ENCODE results near the gene FAM13A.

FAM13A gene

DNA sequence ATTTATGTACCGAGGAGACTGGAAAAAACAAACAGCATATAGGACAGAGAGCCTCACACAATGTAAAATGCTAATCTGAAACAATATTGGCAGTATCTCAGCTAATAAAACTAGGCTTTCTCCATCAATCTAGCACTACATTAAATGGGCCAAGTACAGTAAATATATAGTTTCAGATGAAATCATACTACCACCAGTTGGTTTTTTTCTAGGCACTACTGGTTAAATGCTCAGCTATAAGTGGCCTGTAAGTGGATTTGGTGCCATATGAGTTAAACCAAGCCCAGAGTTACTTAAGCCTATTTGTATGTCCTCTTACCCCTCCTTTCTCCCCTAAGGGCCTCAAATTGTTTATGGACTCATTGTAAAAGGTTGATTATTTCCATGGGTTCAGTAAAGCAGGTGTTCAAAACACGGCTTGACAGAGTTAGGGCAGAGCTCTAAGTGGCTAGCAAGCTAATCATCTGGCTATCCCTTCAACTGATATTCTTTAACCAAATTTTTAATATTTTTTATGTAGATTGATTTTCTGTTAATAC, 57.5 kb downstream of the FAM13A start (continued):
- TF ChIP-seq, protein P1, sequence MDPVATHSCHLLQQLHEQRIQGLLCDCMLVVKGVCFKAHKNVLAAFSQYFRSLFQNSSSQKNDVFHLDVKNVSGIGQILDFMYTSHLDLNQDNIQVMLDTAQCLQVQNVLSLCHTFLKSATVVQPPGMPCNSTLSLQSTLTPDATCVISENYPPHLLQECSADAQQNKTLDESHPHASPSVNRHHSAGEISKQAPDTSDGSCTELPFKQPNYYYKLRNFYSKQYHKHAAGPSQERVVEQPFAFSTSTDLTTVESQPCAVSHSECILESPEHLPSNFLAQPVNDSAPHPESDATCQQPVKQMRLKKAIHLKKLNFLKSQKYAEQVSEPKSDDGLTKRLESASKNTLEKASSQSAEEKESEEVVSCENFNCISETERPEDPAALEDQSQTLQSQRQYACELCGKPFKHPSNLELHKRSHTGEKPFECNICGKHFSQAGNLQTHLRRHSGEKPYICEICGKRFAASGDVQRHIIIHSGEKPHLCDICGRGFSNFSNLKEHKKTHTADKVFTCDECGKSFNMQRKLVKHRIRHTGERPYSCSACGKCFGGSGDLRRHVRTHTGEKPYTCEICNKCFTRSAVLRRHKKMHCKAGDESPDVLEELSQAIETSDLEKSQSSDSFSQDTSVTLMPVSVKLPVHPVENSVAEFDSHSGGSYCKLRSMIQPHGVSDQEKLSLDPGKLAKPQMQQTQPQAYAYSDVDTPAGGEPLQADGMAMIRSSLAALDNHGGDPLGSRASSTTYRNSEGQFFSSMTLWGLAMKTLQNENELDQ (tag by site-specific recombination; IDR thresholded peaks at IDR 0.05; ENCODE audit: low read depth): no peak
- TF ChIP-seq ZNF423 (tag by site-specific recombination; IDR thresholded peaks at IDR 0.05) (no peak), ZFHX2 (tag by site-specific recombination; conservative IDR thresholded peaks at IDR 0.05) (no peak), ZBTB48 (tag by site-specific recombination; IDR thresholded peaks at IDR 0.05) (no peak), ZNF292 (tag by site-specific recombination; IDR thresholded peaks at IDR 0.05; ENCODE audit: borderline replicate concordance, low read depth) (no peak), SETDB1 (IDR thresholded peaks at IDR 0.05; ENCODE audit: insufficient read length, low read length) (no peak), ZNF624 (tag by site-specific recombination; IDR thresholded peaks at IDR 0.05) (no peak), ZNF785 (tag by site-specific recombination; IDR thresholded peaks at IDR 0.05) (no peak), ZEB2 (tag by site-specific recombination; IDR thresholded peaks at IDR 0.05) (no peak), ZBTB20 (tag by site-specific recombination; IDR thresholded peaks at IDR 0.05) (no peak), OSR2 (tag by site-specific recombination; IDR thresholded peaks at IDR 0.05) (peak; percentile 76), GLIS2 (tag by site-specific recombination; IDR thresholded peaks at IDR 0.05) (no peak), ZNF146 (tag by site-specific recombination; IDR thresholded peaks at IDR 0.05) (no peak), ZNF488 (tag by site-specific recombination; IDR thresholded peaks at IDR 0.05) (no peak), HOXD13 (CRISPR knock-in tag; IDR thresholded peaks at IDR 0.05; ENCODE audit: borderline replicate concordance) (no peak), ZNF645 (tag by site-specific recombination; IDR thresholded peaks at IDR 0.05) (no peak), ZNF10 (tag by site-specific recombination; IDR thresholded peaks at IDR 0.05) (peak; percentile 47; the same call in 1 of the 2 replicates), TSHZ1 (tag by site-specific recombination; IDR thresholded peaks at IDR 0.05; ENCODE audit: borderline replicate concordance) (no peak), RBAK (tag by site-specific recombination; IDR thresholded peaks at IDR 0.05) (no peak), SALL2 (tag by site-specific recombination; IDR thresholded peaks at IDR 0.05; ENCODE audit: borderline replicate concordance) (no peak), ZNF184 (tag by site-specific recombination; IDR thresholded peaks at IDR 0.05) (no peak), PRDM6 (tag by site-specific recombination; IDR thresholded peaks at IDR 0.05) (peak; percentile 83), HOXA7 (CRISPR knock-in tag; IDR thresholded peaks at IDR 0.05; ENCODE audit: borderline replicate concordance) (no peak), ZNF596 (tag by site-specific recombination; IDR thresholded peaks at IDR 0.05) (no peak), ZNF776 (tag by site-specific recombination; IDR thresholded peaks at IDR 0.05; ENCODE audit: borderline replicate concordance) (no peak), KLF7 (tag by site-specific recombination; IDR thresholded peaks at IDR 0.05; ENCODE audit: borderline replicate concordance) (no peak)
- TF ChIP-seq, protein P2, sequence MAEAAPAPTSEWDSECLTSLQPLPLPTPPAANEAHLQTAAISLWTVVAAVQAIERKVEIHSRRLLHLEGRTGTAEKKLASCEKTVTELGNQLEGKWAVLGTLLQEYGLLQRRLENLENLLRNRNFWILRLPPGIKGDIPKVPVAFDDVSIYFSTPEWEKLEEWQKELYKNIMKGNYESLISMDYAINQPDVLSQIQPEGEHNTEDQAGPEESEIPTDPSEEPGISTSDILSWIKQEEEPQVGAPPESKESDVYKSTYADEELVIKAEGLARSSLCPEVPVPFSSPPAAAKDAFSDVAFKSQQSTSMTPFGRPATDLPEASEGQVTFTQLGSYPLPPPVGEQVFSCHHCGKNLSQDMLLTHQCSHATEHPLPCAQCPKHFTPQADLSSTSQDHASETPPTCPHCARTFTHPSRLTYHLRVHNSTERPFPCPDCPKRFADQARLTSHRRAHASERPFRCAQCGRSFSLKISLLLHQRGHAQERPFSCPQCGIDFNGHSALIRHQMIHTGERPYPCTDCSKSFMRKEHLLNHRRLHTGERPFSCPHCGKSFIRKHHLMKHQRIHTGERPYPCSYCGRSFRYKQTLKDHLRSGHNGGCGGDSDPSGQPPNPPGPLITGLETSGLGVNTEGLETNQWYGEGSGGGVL (tag by site-specific recombination; IDR thresholded peaks at IDR 0.05): no peak
- TF ChIP-seq, protein P3, sequence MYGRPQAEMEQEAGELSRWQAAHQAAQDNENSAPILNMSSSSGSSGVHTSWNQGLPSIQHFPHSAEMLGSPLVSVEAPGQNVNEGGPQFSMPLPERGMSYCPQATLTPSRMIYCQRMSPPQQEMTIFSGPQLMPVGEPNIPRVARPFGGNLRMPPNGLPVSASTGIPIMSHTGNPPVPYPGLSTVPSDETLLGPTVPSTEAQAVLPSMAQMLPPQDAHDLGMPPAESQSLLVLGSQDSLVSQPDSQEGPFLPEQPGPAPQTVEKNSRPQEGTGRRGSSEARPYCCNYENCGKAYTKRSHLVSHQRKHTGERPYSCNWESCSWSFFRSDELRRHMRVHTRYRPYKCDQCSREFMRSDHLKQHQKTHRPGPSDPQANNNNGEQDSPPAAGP (tag by site-specific recombination; IDR thresholded peaks at IDR 0.05): no peak
